ENCODE results near the gene C2orf76.

DNA sequence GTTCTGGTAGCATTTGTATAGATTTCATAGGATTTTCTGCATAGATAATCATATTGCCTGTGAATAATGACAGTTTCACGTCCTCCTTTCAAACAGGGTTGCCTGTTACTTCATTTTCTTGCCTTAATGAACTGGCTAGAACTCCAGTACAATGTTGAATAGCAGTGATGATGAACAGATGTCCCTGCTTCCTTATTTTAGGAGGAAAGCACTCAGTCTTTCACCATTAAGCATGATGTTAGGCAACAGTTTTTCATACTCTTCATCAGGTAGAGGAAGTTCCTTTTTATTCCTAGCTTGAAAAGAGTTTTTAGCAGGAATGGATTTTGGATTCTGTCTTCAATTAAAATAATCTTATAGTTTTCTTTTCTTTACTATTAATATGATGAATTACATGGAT lies 39.7 kb downstream of the C2orf76 start:
- TF ChIP-seq EZH2 (IDR thresholded peaks at IDR 0.05; ENCODE audit: insufficient read depth, poor library complexity, severe bottlenecking) (no peak), EZH2phosphoT487 (IDR thresholded peaks at IDR 0.05; ENCODE audit: insufficient read depth, low read depth) (no peak)
